HFF-Myc (cell line): ENCODE measurements around the gene TSTD2.
"Not testable (repeated sequence)": the region's sequence is repeated elsewhere in the genome, so short reads cannot be mapped to it uniquely, and the experiment has no call there.

Experiments used
- DNase-seq: peaks from one replicate; pipeline ENCODE4 v3.0.0-alpha.2; 2011; ENCODE audit warnings: low read depth; ENCODE audit errors: extremely low read depth
- H3K4me3 ChIP-seq: replicated peaks from 2 replicates; pipeline ENCODE4 v1.5.1; 2011; ENCODE audit warnings: low read depth, mild to moderate bottlenecking, control low read depth, low read length
- CTCF ChIP-seq: IDR thresholded peaks from 2 replicates; pipeline ENCODE4 v1.5.1; 2012; ENCODE audit warnings: mild to moderate bottlenecking, low read depth, low read length, control low read depth; ENCODE audit errors: missing control alignments

The TSTD2 gene

DNA sequence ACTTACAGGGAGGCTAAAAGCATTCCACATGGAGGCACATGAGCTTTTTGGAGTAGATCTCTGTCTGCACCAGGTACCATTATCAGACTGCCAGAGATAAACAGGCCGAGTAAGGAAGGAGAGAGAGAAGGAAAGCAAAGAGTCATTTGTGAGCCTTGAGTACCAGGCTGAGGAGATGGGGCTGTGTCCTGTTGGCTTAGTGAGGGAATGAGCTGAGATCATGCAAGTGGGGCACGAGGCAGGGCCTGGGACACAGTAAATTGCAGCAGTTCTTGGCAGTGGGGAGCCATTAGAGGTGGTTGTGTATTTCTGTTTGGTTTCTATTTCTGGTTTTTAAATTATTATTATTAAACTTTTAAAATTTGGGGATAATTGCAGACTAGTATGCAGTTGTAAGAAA, 53.3 kb downstream of the TSTD2 start:
- DNase-seq, result no peak
- no peak for TF ChIP-seq CTCF
- no peak overlapping the region for H3K4me3 ChIP-seq

- no peak overlapping the region for H3K4me3 ChIP-seq
- no peak for DNase-seq
- no peak for TF ChIP-seq CTCF
Observed at GRCh38 chr9:97578846-97579245, 54.3 kb downstream of the TSTD2 start.

- H3K4me3 ChIP-seq, result no peak overlapping the region
- no peak for DNase-seq
- TF ChIP-seq CTCF, result no peak
Observed at GRCh38 chr9:97577051-97577450, 56.1 kb downstream of the TSTD2 start.

GRCh38 chr9:97575673-97576200, 57.4 kb downstream of the TSTD2 start:
- no peak for DNase-seq
- H3K4me3 ChIP-seq, result no peak overlapping the region
- no peak for TF ChIP-seq CTCF

GRCh38 chr9:97574921-97575672, 58.1 kb downstream of the TSTD2 start:
- H3K4me3 ChIP-seq, DNase-seq: not testable (repeated sequence)

- DNase-seq, H3K4me3 ChIP-seq: not testable (repeated sequence)
Observed at GRCh38 chr9:97574101-97574571, 59.0 kb downstream of the TSTD2 start.

DNA sequence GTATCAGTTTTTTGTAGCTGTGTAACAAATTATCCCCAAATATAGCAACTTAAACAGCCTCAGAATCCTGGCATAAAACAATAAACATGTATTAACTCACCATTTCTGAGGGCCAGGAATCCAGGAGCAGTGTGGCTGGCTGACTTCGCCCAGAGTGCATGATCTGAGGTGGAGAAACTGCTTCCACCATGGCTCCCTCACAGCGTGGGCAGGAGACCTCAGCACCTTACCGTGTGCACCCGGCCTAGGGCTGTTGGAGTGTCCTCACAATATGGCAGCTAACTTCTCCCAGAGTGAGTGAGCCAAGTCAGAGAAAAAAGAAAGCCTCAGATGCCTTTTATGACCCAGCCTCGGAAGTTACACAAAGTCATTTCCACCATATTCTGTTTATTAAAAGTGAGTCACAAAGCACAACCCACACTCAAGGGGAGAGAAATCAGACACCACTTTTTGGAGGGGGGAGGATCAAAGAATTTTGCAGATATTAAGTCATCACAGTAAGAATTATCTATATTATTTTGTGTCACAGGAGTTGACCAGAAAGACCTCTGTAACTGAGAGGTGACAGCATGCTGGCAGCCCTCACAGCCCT, 59.6 kb downstream of the TSTD2 start:
- no peak for TF ChIP-seq CTCF
- no peak overlapping the region for H3K4me3 ChIP-seq
- no peak for DNase-seq
